Ramos (cell line): ENCODE measurements around the gene CENPP.

ENCODE experiments used
- in situ Hi-C: fragments of 300-500 bp; cut with MboI; formaldehyde crosslinking; loops from one replicate; pipeline ENCODE4 v1.14.3; 2022; ENCODE audit warnings: low sequenced_read_pairs; ENCODE audit not compliant: unreplicated experiment

The CENPP gene

DNA sequence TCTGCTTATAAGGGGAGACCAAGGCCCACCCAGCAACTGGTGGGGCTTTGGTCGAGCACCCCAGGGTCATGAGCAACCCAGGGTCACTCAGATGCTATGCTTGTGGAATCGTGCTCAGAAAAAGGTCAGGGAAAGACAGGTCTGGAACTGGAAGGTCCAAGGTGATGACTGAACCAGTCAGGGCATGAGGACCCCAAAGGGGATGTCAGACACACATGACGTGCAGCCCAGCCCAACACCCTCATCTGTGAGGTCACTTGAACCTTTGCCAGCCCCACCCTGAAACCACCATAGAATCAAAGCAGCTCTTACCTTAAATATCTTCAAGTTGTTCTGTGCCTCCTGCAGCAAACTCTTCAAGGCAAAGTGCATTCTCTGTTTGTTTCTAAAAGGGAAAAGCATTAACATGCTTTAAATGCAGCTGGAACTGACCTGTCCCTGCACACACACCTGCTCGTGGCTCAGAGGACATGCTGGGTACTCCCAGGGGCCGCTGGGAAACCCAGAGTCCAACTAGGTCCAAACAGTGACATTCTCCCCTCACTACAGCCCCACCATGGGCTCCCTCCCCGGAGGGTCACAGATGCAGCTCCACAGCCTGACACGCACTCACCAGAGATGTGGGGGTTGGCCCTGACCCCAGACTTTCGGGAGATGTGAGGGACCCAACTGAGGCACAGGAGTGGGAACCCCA is 314.8 kb downstream of the CENPP start:
- in situ Hi-C loops, result loop anchor here (25.0 kb wide), 1 partner anchor 328 kb away; no protein-coding TSS in a partner anchor

GRCh38 chr9:92641092-92641809 is 315.5 kb downstream of the CENPP start:
- in situ Hi-C loops, result loop anchor here (25.0 kb wide), 1 partner anchor 329 kb away; no protein-coding TSS in a partner anchor

DNA sequence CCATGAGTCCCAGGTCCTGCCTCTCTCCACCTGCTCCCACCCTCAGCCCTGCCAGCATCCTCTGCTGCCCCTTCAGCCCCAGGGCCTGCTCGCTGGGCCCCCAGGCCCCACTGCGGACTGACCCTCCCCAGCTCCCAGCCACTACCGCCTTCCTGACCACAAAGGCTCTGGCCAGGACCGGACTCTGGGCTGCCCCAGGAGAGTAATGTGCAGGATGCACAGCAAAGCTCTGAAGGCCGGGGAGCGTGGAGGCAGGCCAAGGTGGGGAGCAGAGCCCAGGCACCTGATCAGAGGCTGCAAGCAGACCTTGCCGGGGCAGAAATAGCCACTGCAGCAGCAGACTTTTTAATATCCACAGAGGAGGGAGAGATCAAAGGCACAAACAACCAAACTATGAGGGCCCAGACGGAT is 316.3 kb downstream of the CENPP start:
- in situ Hi-C loops, result loop anchor here (25.0 kb wide), 1 partner anchor 330 kb away; no protein-coding TSS in a partner anchor

- in situ Hi-C loops, result loop anchor here (25.0 kb wide), 1 partner anchor 330 kb away; no protein-coding TSS in a partner anchor
These were observed 316.8 kb downstream of the CENPP start for GRCh38 chr9:92642564-92642963.

DNA sequence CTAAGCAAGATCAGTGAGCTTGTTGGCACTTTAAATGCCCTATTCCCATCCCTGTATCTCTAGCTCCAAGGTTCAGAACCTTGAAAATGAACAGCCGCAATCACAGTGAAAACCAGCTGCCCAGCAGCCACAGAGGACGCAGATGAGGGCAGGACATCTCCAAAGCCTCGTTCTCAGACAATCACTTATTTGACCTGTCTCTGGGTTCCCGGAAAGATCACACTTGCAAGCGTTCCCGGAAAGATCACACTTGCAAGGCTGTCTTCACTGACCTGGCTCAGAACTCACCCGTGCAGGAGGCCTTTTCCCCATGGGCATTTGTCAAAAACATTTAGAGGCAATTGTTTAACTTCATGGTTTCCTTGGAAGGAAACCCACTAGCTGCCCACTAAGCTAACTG is 318.5 kb downstream of the CENPP start:
- in situ Hi-C loops, result loop anchor here (25.0 kb wide), 1 partner anchor 332 kb away; no protein-coding TSS in a partner anchor

- in situ Hi-C loops, result loop anchor here (25.0 kb wide), 1 partner anchor 333 kb away; no protein-coding TSS in a partner anchor
These were observed 319.3 kb downstream of the CENPP start for GRCh38 chr9:92645041-92645440.

DNA sequence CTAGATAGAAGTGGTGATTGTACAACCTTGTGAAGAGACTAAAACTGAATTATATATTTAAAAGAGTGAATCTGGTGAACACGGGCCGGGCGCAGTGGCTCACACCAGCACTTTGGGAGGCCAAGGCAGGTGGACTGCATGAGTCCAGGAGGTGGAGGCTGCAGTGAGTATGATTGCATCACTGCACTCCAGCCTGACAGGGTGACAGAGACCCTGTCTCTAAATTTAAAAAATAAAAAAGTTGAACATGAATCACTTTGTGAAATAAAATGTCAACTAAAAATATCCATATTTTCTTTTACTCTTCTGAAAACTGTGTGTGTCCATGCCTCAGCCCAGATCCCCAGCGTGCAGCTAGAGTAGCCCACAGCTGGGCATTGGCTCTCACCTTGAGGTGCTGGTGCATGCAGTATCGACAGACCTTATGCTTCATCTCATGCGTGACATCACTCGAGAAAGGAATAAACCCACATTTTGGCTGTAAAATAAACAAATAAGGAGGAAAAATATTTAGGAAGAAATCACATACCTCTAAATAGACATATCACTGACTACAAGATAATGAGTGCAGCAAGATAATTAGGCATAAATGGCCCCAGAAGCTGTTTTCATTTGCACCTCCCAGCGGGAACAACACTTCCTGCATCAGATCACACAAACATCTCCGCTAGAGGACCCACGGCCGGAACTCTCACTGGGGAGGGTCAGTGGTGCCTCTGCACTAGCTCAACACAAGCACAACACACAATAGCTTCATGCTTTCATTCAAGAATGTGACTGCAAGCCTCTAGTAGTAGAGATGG is 322.1 kb downstream of the CENPP start:
- in situ Hi-C loops, result loop anchor here (25.0 kb wide), 1 partner anchor 336 kb away; no protein-coding TSS in a partner anchor

GRCh38 chr9:92648474-92648971 is 322.8 kb downstream of the CENPP start:
- in situ Hi-C loops, result loop anchor here (25.0 kb wide), 1 partner anchor 336 kb away; no protein-coding TSS in a partner anchor

- in situ Hi-C loops, result loop anchor here (25.0 kb wide), 1 partner anchor 337 kb away; no protein-coding TSS in a partner anchor
These were observed 323.3 kb downstream of the CENPP start for GRCh38 chr9:92649007-92649406.

GRCh38 chr9:92650296-92650695 is 324.5 kb downstream of the CENPP start:
- in situ Hi-C loops, result loop anchor here (25.0 kb wide), 1 partner anchor 88 kb away; no protein-coding TSS in a partner anchor

DNA sequence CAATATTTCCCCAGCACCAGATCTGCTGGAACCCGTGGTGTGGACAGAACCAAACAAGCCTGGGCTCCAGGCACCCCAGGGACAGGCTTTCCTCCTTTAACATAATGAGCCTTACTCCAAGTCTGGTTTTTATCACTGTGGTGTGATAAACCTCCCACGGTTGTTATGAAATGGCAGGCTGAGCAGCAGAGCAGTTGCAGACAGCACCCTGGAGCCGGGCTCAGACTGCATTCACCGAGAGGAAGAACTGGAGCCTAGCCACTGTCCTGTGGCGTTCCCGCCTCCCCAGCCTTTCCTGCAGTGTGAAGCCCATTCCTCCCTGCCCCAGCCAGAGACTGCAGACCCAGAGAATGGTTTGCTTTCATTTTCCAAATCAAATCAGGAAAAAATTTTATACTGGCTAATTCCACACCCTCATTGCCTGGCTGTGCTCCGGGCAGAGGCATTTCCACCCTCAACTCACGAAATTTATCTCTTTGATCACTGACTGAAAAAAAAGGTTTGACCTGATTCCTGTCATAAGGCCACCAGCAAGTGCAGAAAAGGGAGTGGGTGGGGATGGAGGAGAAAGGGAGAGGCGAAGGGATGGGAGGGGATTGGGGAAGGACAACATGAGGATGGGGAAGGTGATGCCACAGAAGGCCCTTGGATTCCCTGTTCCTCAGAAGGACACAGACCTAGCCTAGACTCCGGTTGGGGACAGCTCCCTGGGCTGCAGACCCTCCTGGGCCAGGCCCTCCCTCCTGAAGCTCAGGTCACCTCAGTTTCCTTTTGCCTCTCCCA is 325.3 kb downstream of the CENPP start:
- in situ Hi-C loops, result loop anchor here (25.0 kb wide), 1 partner anchor 89 kb away; no protein-coding TSS in a partner anchor

DNA sequence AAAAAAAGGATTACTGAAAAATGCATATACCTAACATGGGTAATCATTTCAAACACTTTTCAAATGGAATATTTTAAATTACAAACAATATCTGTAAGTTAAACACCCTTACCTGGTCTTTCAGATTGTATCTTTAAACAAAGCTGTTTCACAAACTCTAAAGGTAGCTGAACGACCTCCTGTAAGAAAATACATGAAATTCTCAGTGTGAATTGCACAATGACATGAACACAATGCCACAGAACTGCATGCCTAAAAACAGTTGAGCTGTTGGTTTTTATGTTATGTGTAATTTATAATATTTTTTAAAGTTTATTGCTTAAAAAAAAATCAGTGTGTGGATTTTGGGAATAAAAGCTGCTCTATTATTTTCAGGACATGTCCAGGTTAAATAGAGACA is 326.7 kb downstream of the CENPP start:
- in situ Hi-C loops, result loop anchor here (25.0 kb wide), 1 partner anchor 90 kb away; no protein-coding TSS in a partner anchor

- in situ Hi-C loops, result loop anchor here (25.0 kb wide), 1 partner anchor 92 kb away; no protein-coding TSS in a partner anchor
These were observed 328.9 kb downstream of the CENPP start for GRCh38 chr9:92654481-92655301.

GRCh38 chr9:92655366-92655765 is 329.6 kb downstream of the CENPP start:
- in situ Hi-C loops, result loop anchor here (25.0 kb wide), 1 partner anchor 93 kb away; no protein-coding TSS in a partner anchor

GRCh38 chr9:92655896-92656536 is 330.3 kb downstream of the CENPP start:
- in situ Hi-C loops, result loop anchor here (25.0 kb wide), 1 partner anchor 94 kb away; no protein-coding TSS in a partner anchor

- in situ Hi-C loops, result loop anchor here (25.0 kb wide), 1 partner anchor 94 kb away; no protein-coding TSS in a partner anchor
These were observed 330.8 kb downstream of the CENPP start for GRCh38 chr9:92656537-92656925.

- in situ Hi-C loops, result loop anchor here (25.0 kb wide), 1 partner anchor 95 kb away; no protein-coding TSS in a partner anchor
These were observed 331.7 kb downstream of the CENPP start for GRCh38 chr9:92657296-92658094.
